SU-DHL-6 (cell line): ENCODE measurements around the gene FAM107B.

ENCODE experiments used
- EZH2phosphoT487 ChIP-seq: fragments of 200-600 bp; sonication (generic), shearing (Covaris generic); conservative IDR thresholded peaks from 2 replicates; pipeline ENCODE4 v1.6.1; 2018; ENCODE audit warnings: mild to moderate bottlenecking, antibody characterized with exemption, low read length, moderate library complexity, mixed read lengths
- TF ChIP-seq, protein P1 (sequence below): fragments of 200-600 bp; sonication (generic); IDR thresholded peaks from one replicate; pipeline ENCODE4 v1.5.1; 2017; ENCODE audit warnings: antibody characterized with exemption, mild to moderate bottlenecking, low read length, moderate library complexity; ENCODE audit not compliant: insufficient read depth, poor library complexity, severe bottlenecking

DNA sequence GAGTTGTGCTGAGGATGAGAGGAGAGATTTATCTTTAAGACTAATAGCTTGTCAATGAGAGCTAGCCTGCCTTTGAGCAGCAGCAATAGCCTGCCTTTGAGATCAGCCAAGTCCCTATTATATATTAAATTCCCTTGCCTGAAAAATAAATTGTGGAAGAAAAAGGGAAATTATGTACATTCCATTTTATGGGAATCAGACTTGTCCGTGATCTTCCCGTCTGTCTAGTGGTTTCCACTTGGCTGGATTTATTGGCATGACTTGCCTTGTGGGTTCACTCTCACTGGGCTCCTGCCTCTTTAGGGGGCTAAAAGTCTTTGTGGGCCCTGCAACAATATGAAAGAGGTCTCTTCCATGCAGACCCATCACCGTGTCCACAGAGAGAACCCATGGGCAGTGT is 272.3 kb downstream of the FAM107B start:
- TF ChIP-seq, protein P1, sequence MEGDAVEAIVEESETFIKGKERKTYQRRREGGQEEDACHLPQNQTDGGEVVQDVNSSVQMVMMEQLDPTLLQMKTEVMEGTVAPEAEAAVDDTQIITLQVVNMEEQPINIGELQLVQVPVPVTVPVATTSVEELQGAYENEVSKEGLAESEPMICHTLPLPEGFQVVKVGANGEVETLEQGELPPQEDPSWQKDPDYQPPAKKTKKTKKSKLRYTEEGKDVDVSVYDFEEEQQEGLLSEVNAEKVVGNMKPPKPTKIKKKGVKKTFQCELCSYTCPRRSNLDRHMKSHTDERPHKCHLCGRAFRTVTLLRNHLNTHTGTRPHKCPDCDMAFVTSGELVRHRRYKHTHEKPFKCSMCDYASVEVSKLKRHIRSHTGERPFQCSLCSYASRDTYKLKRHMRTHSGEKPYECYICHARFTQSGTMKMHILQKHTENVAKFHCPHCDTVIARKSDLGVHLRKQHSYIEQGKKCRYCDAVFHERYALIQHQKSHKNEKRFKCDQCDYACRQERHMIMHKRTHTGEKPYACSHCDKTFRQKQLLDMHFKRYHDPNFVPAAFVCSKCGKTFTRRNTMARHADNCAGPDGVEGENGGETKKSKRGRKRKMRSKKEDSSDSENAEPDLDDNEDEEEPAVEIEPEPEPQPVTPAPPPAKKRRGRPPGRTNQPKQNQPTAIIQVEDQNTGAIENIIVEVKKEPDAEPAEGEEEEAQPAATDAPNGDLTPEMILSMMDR, result no peak
- no peak for TF ChIP-seq EZH2phosphoT487
